HFFc6 (cell line): ENCODE measurements around the gene NONO. TPM values are rescaled to one million over a fixed set of nuclear protein-coding genes. Genes with fewer than 3 reads are reported as not detected.
A peak's percentile ranks its signal among the peaks of the same experiment; 100 is the strongest.
"Not testable (repeated sequence)": the region's sequence is repeated elsewhere in the genome, so short reads cannot be mapped to it uniquely, and the experiment has no call there.

Experiments used
- DNase-seq: peaks from one replicate; pipeline ENCODE4 v3.0.0-alpha.2; 2018
- H3K27ac Mint-ChIP-seq: 2 replicates; pipeline ENCODE4 v1.8.0; 2020; ENCODE audit warnings: mild to moderate bottlenecking, mixed read lengths
- H3K27me3 Mint-ChIP-seq: 2 replicates; pipeline ENCODE4 v1.8.0; 2021; ENCODE audit warnings: mild to moderate bottlenecking, moderate library complexity, mixed read lengths; ENCODE audit not compliant: insufficient read depth
- H3K36me3 Mint-ChIP-seq: 2 replicates; pipeline ENCODE4 v1.8.0; 2021; ENCODE audit warnings: low read depth, mixed read lengths
- H3K4me1 Mint-ChIP-seq: 2 replicates; pipeline ENCODE4 v1.8.0; 2020; ENCODE audit warnings: low read depth, mixed read lengths
- H3K4me3 Mint-ChIP-seq: 2 replicates; pipeline ENCODE4 v1.8.0; 2020; ENCODE audit warnings: mild to moderate bottlenecking, moderate library complexity, mixed read lengths
- H3K9me3 Mint-ChIP-seq: 2 replicates; pipeline ENCODE4 v1.8.0; 2020; ENCODE audit warnings: mild to moderate bottlenecking, mixed read lengths
- CTCF ChIP-seq: fragments of 200-600 bp; sonication (generic); IDR thresholded peaks from 2 replicates; pipeline ENCODE4 v1.5.0; 2021; ENCODE audit warnings: antibody characterized with exemption, mild to moderate bottlenecking
- total RNA-seq, 6 experiments: library from RNA; stranded (reverse); fragmentation: NEBNext Ultra II Directional; extraction: Animal tissue kit (Norgen Biotek cat#: 25700); gene quantifications; 2 replicates in 1 of 6; 3 replicates in 5 of 6; pipeline ENCODE4 v1.2.3, GENCODE V29; 2021

The NONO gene
- total RNA-seq, 6 experiments from 2014 or later, result 367 to 495 (median 421) TPM

GRCh38 chrX:71253253-71254091 is 30.0 kb upstream of the NONO start:
- peaks cover 12% of the 10 kb centered on the region for H3K4me1 Mint-ChIP-seq
- DNase-seq, result no peak
- H3K27ac Mint-ChIP-seq, result peak overlapping the region; percentile 74
- peak overlapping the region; percentile 93 for H3K4me3 Mint-ChIP-seq
- peak; percentile 61 for TF ChIP-seq CTCF
- no peaks in the 10 kb centered on the region for H3K27me3 Mint-ChIP-seq
- H3K36me3 Mint-ChIP-seq, result 0 out of 2 replicates have a peak, but pooled peaks cover 4% of the 10 kb centered on the region
- no peaks in the 10 kb centered on the region for H3K9me3 Mint-ChIP-seq

GRCh38 chrX:71254092-71254963 is 29.1 kb upstream of the NONO start, which contains the start of gene ZMYM3:
Gene ZMYM3, minus strand, starts transcription at chrX:71254140. Its CDS starts 885 bp downstream, at chrX:71253255.
- Mint-ChIP-seq H3K27me3 (no peaks in the 10 kb centered on the region), H3K4me1 (peaks cover 12% of the 10 kb centered on the region), H3K27ac (peak within 1 kb of the TSS; percentile 78), H3K36me3 (0 out of 2 replicates have a peak, but pooled peaks cover 4% of the 10 kb centered on the region), H3K4me3 (peak within 1 kb of the TSS; percentile 93), H3K9me3 (no peaks in the 10 kb centered on the region)
- DNase-seq, result peak; percentile 72
- no peak for TF ChIP-seq CTCF

GRCh38 chrX:71256051-71256450 is 27.4 kb upstream of the NONO start:
- no peaks in the 10 kb centered on the region for H3K27me3 Mint-ChIP-seq

DNA sequence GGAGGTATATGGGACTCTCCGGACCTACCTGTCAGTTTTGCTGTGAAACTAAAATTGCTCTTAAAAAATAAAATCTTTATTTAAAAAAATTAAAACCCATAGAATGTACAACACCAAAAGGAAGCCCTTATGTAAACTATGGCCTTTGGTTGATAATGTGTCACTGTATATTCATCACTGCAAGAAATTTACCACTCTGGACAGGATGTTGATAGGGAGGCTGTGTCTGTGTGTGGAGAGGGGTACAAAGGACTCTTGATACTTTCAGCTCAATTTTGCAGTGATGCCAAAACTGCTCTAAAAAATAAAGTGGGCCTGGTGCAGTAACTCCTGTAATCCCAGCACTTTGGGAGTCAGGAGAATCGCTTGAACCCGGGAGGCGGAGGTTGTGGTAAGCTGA is 26.6 kb upstream of the NONO start:
- TF ChIP-seq CTCF, result no peak
- Mint-ChIP-seq H3K27ac (no peak overlapping the region), H3K27me3 (no peaks in the 10 kb centered on the region), H3K4me1 (peaks cover 12% of the 10 kb centered on the region), H3K36me3 (no peaks in the 10 kb centered on the region), H3K4me3 (no peak overlapping the region), H3K9me3 (no peaks in the 10 kb centered on the region)
- no peak for DNase-seq

More at GRCh38 chrX:71256051-71256450, 27.4 kb upstream of the NONO start:
- Mint-ChIP-seq H3K9me3 (no peaks in the 10 kb centered on the region), H3K27ac (peak overlapping the region; percentile 78), H3K36me3 (no peaks in the 10 kb centered on the region), H3K4me3 (no peak overlapping the region), H3K4me1 (peaks cover 12% of the 10 kb centered on the region)
- DNase-seq, result no peak
- no peak for TF ChIP-seq CTCF

GRCh38 chrX:71268624-71269023 is 14.8 kb upstream of the NONO start:
- H3K27ac Mint-ChIP-seq, H3K9me3 Mint-ChIP-seq, H3K36me3 Mint-ChIP-seq, H3K4me1 Mint-ChIP-seq, H3K4me3 Mint-ChIP-seq, H3K27me3 Mint-ChIP-seq, DNase-seq: not testable (repeated sequence)
